Measurements from ENCODE around the gene NECAB3. TPM values are rescaled to one million over a fixed set of nuclear protein-coding genes. Genes with fewer than 3 reads are reported as not detected.

The NECAB3 gene
- total and polyA plus RNA-seq, 2 of the 13 experiments (the other 11 are each of a cell fraction or from before 2014, with no cell fraction given): 61.5 to 65.5 TPM

- TF ChIP-seq NCOR1 (IDR thresholded peaks at IDR 0.05; ENCODE audit: borderline replicate concordance, low read length) (no peak), TMF1 (CRISPR knock-in tag; IDR thresholded peaks at IDR 0.05; ENCODE audit: low read depth) (no peak), XBP1 (CRISPR knock-in tag; IDR thresholded peaks at IDR 0.05) (no peak), POLR2A (IDR thresholded peaks at IDR 0.05; ENCODE audit: insufficient read depth in 1 of 2, low read depth in 2 of 2, low read length in 2 of 2) (0 out of 4 replicates have a peak, but pooled peaks of 1 of the 2 experiments have one; percentile 8), ZFP37 (CRISPR knock-in tag; IDR thresholded peaks at IDR 0.05; ENCODE audit: borderline replicate concordance) (no peak), EHMT2 (IDR thresholded peaks at IDR 0.05; ENCODE audit: borderline replicate concordance, low read depth, low read length) (no peak), BCL3 (CRISPR knock-in tag; IDR thresholded peaks at IDR 0.05) (0 out of 2 replicates have a peak, but pooled peaks have one; percentile 49), DDIT3 (CRISPR knock-in tag; IDR thresholded peaks at IDR 0.05) (no peak), ZNF740 (CRISPR knock-in tag; IDR thresholded peaks at IDR 0.05) (no peak), DR1 (CRISPR knock-in tag; IDR thresholded peaks at IDR 0.05) (no peak), DMTF1 (CRISPR knock-in tag; IDR thresholded peaks at IDR 0.05) (no peak), CAMTA2 (CRISPR knock-in tag; IDR thresholded peaks at IDR 0.05; ENCODE audit: borderline replicate concordance) (no peak), GPN1 (CRISPR knock-in tag; IDR thresholded peaks at IDR 0.05; ENCODE audit: borderline replicate concordance) (no peak), ZSCAN9 (CRISPR knock-in tag; IDR thresholded peaks at IDR 0.05; ENCODE audit: borderline replicate concordance) (no peak), ARID3A (IDR thresholded peaks at IDR 0.05; ENCODE audit: low read depth, low read length) (no peak), POLR2AphosphoS5 (IDR thresholded peaks at IDR 0.05; ENCODE audit: low read depth, low read length) (0 out of 2 replicates have a peak, but pooled peaks have one; percentile 13), RBM22 (optimal IDR thresholded peaks at IDR 0.05; ENCODE audit: low read length) (peak; percentile 3)
- TF ChIP-seq, protein P1, sequence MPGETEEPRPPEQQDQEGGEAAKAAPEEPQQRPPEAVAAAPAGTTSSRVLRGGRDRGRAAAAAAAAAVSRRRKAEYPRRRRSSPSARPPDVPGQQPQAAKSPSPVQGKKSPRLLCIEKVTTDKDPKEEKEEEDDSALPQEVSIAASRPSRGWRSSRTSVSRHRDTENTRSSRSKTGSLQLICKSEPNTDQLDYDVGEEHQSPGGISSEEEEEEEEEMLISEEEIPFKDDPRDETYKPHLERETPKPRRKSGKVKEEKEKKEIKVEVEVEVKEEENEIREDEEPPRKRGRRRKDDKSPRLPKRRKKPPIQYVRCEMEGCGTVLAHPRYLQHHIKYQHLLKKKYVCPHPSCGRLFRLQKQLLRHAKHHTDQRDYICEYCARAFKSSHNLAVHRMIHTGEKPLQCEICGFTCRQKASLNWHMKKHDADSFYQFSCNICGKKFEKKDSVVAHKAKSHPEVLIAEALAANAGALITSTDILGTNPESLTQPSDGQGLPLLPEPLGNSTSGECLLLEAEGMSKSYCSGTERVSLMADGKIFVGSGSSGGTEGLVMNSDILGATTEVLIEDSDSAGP (CRISPR knock-in tag; IDR thresholded peaks at IDR 0.05; ENCODE audit: borderline replicate concordance): 0 out of 2 replicates have a peak, but pooled peaks have one; percentile 14
- TF ChIP-seq, protein P2, sequence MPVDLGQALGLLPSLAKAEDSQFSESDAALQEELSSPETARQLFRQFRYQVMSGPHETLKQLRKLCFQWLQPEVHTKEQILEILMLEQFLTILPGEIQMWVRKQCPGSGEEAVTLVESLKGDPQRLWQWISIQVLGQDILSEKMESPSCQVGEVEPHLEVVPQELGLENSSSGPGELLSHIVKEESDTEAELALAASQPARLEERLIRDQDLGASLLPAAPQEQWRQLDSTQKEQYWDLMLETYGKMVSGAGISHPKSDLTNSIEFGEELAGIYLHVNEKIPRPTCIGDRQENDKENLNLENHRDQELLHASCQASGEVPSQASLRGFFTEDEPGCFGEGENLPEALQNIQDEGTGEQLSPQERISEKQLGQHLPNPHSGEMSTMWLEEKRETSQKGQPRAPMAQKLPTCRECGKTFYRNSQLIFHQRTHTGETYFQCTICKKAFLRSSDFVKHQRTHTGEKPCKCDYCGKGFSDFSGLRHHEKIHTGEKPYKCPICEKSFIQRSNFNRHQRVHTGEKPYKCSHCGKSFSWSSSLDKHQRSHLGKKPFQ (CRISPR knock-in tag; IDR thresholded peaks at IDR 0.05; ENCODE audit: insufficient replicate concordance): no peak
- TF ChIP-seq, protein P3, sequence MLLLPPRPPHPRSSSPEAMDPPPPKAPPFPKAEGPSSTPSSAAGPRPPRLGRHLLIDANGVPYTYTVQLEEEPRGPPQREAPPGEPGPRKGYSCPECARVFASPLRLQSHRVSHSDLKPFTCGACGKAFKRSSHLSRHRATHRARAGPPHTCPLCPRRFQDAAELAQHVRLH (CRISPR knock-in tag; IDR thresholded peaks at IDR 0.05; ENCODE audit: borderline replicate concordance, low read depth): no peak
Measured at GRCh38 chr20:33648396-33649004, 25.7 kb downstream of the NECAB3 start (continued).
